Caco-2 (cell line): Measurements from ENCODE around the gene GUCY1A1. TPM values are rescaled to one million over a fixed set of nuclear protein-coding genes. Genes with fewer than 3 reads are reported as not detected.

Source experiments
- BruUV-seq: library from RNA; stranded (reverse); fragments of 400-500 nt; replicated peaks from 2 replicates; lab custom pipeline; 2021; lab: Mats Ljungman, UMichigan
- CTCF ChIA-PET: fragments of 300-600 bp; sonication (Branson Sonifier 250); formaldehyde crosslinking; loops from one replicate; lab custom pipeline; 2022; ENCODE audit warnings: antibody characterized with exemption; lab: Charles Lee
- POLR2A ChIA-PET: fragments of 300-600 bp; sonication (Branson Sonifier 250); formaldehyde crosslinking; loops from one replicate; lab custom pipeline; 2022; ENCODE audit warnings: antibody characterized with exemption; lab: Charles Lee
- DNase-seq, 2 experiments: peaks; one replicate each; pipeline versions ENCODE4 v3.0.0 to v3.0.0-alpha.2; 2020 to 2022
- H3K27me3 ChIP-seq: replicated peaks from 2 replicates; pipeline ENCODE4 v1.6.0; 2011; ENCODE audit warnings: low read length; ENCODE audit not compliant: control insufficient read depth, insufficient read depth
- H3K36me3 ChIP-seq: 2 replicates; pipeline ENCODE4 v1.5.1; 2011; ENCODE audit warnings: low read length; ENCODE audit not compliant: control insufficient read depth, insufficient read depth
- H3K4me1 ChIP-seq: fragments of 250-450 bp; sonication (Bioruptor Pico); 2 replicates; pipeline ENCODE4 v1.5.1; 2020; ENCODE audit warnings: mild to moderate bottlenecking
- H3K4me3 ChIP-seq: 2 replicates; pipeline ENCODE4 v1.5.1; 2011; ENCODE audit warnings: low read depth, mild to moderate bottlenecking, control low read depth, low read length
- H3K9me3 ChIP-seq: fragments of 250-450 bp; sonication (Bioruptor Pico); 2 replicates; pipeline ENCODE4 v1.5.1; 2020; ENCODE audit warnings: mild to moderate bottlenecking, moderate library complexity
- H3K27ac Mint-ChIP-seq: one replicate; pipeline ENCODE4 v1.8.0; 2022; ENCODE audit warnings: mixed read lengths; ENCODE audit not compliant: unreplicated experiment
- H3K27me3 Mint-ChIP-seq: one replicate; pipeline ENCODE4 v1.8.0; 2022; ENCODE audit warnings: mixed read lengths; ENCODE audit not compliant: insufficient read depth, unreplicated experiment
- H3K36me3 Mint-ChIP-seq: one replicate; pipeline ENCODE4 v1.8.0; 2022; ENCODE audit warnings: mild to moderate bottlenecking, mixed read lengths; ENCODE audit not compliant: insufficient read depth, unreplicated experiment
- H3K4me1 Mint-ChIP-seq: one replicate; pipeline ENCODE4 v1.8.0; 2022; ENCODE audit warnings: low read depth, mixed read lengths; ENCODE audit not compliant: unreplicated experiment
- H3K4me3 Mint-ChIP-seq: one replicate; pipeline ENCODE4 v1.8.0; 2022; ENCODE audit warnings: mild to moderate bottlenecking, moderate library complexity, mixed read lengths; ENCODE audit not compliant: unreplicated experiment
- H3K9me3 Mint-ChIP-seq: one replicate; pipeline ENCODE4 v1.8.0; 2022; ENCODE audit warnings: mixed read lengths; ENCODE audit not compliant: unreplicated experiment
- intact Hi-C: fragments of 100-400 bp; cut with micrococcal nuclease; formaldehyde crosslinking; loops from one replicate; pipeline ENCODE4 v1.10.0; 2022; ENCODE audit not compliant: unreplicated experiment
- total RNA-seq: library from RNA; stranded (reverse); gene quantifications from 2 replicates; pipeline ENCODE4 v1.2.3, GENCODE V29; 2022
- TF ChIP-seq, protein P1 (sequence below), 2 experiments: fragments of 200-600 bp in 1 of 2; IDR thresholded peaks; 1 replicate in 1 of 2; 2 replicates in 1 of 2; pipeline versions ENCODE4 v1.5.1 to v1.8.0; 2011 to 2022; ENCODE audit warnings: antibody characterized with exemption in 1 of 2, control low read depth in 1 of 2, inconsistent platforms in 1 of 2, low read depth in 1 of 2, low read length in 1 of 2, mild to moderate bottlenecking in 1 of 2, moderate library complexity in 1 of 2; ENCODE audit not compliant: insufficient read depth in 1 of 2, severe bottlenecking in 1 of 2, unreplicated experiment in 1 of 2

Gene GUCY1A1
- total RNA-seq, 1 experiment from 2014 or later: not detected

DNA sequence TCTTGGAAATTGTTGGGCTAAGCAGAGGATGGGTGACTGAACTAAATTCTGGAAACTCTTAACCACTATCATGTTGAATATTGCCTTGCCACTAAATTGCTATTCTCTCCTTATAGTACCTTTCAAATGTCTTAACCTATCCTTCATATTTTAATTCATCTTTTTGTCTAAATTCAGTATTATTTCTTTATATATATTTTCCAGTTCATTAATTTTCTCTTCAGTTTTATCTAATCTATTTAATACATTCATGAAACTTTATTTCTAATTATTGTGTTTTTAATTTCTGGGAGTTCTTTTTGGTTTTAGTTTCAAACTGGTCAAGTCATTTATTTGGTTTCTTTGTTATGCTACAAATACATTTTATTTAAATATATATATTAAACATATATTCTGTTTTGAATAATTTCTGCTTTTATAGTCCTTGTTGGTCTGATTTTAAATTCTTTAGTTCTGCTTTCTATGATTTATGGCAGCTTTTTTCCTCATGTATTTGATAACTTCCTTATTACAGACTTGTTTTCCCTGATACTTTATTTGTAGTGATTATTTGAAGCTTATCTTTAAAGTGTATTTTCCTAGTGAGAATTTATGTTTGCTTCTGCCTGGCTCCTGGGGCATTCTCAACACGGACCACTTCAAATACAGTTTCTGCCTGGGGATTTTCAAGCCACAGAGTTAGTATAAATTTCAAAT lies 8.5 kb upstream of the GUCY1A1 start:
- CTCF ChIA-PET: no interaction called here

DNA sequence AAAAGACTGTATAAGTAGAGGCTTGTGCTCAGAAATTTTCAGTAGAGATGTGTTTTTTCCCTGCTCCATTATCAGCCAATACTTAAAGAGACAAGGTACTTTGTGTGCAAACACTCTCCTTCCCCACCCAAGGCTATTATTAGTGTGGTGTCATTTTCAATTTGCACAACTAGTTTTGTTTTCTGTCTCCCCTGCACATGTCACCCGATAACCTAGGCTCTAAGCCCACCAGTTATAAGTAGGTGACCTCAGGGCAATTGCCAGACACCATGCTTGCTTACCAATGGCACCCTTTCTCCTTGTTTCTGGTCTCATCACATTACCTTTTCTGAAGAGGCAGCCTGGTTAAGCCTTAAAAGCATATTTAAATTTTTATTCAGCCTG lies 8.0 kb upstream of the GUCY1A1 start:
- H3K27me3 Mint-ChIP-seq: no peaks in the 10 kb centered on the region
- no peaks in the 10 kb centered on the region for H3K9me3 Mint-ChIP-seq
- H3K36me3 Mint-ChIP-seq: no peaks in the 10 kb centered on the region
- intact Hi-C loops: no loop called here
- H3K27ac Mint-ChIP-seq: no peak overlapping the region
- H3K9me3 ChIP-seq: no peaks in the 10 kb centered on the region
- ChIA-PET CTCF (no interaction called here), POLR2A (no interaction called here)
- H3K4me3 Mint-ChIP-seq: no peak overlapping the region
- H3K27me3 ChIP-seq: no peaks in the 10 kb centered on the region
- H3K4me3 ChIP-seq: no peak overlapping the region
- no peaks in the 10 kb centered on the region for H3K4me1 ChIP-seq
- no TSS peak for BruUV-seq
- TF ChIP-seq, protein P1, sequence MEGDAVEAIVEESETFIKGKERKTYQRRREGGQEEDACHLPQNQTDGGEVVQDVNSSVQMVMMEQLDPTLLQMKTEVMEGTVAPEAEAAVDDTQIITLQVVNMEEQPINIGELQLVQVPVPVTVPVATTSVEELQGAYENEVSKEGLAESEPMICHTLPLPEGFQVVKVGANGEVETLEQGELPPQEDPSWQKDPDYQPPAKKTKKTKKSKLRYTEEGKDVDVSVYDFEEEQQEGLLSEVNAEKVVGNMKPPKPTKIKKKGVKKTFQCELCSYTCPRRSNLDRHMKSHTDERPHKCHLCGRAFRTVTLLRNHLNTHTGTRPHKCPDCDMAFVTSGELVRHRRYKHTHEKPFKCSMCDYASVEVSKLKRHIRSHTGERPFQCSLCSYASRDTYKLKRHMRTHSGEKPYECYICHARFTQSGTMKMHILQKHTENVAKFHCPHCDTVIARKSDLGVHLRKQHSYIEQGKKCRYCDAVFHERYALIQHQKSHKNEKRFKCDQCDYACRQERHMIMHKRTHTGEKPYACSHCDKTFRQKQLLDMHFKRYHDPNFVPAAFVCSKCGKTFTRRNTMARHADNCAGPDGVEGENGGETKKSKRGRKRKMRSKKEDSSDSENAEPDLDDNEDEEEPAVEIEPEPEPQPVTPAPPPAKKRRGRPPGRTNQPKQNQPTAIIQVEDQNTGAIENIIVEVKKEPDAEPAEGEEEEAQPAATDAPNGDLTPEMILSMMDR (IDR thresholded peaks at IDR 0.05; ENCODE audit: insufficient read depth in 1 of 2, low read depth in 1 of 2, low read length in 1 of 2, severe bottlenecking in 1 of 2, unreplicated experiment in 1 of 2): no peak
- no peak for DNase-seq
- H3K4me1 Mint-ChIP-seq: no peaks in the 10 kb centered on the region
- no peaks in the 10 kb centered on the region for H3K36me3 ChIP-seq

More for the DNA sequence above, 8.5 kb upstream of the GUCY1A1 start:
- H3K4me3 ChIP-seq: no peak overlapping the region
- no peaks in the 10 kb centered on the region for H3K4me1 ChIP-seq
- no peak overlapping the region for H3K4me3 Mint-ChIP-seq
- TF ChIP-seq, protein P1 (IDR thresholded peaks at IDR 0.05; ENCODE audit: insufficient read depth in 1 of 2, low read depth in 1 of 2, low read length in 1 of 2, severe bottlenecking in 1 of 2, unreplicated experiment in 1 of 2): no peak
- no peaks in the 10 kb centered on the region for H3K9me3 ChIP-seq
- no peak overlapping the region for H3K27ac Mint-ChIP-seq
- BruUV-seq: no TSS peak
- H3K27me3 ChIP-seq: no peaks in the 10 kb centered on the region
- no peak for DNase-seq
- H3K4me1 Mint-ChIP-seq: no peaks in the 10 kb centered on the region
- H3K27me3 Mint-ChIP-seq: no peaks in the 10 kb centered on the region
- no peaks in the 10 kb centered on the region for H3K36me3 Mint-ChIP-seq
- intact Hi-C loops: no loop called here
- H3K36me3 ChIP-seq: no peaks in the 10 kb centered on the region
- POLR2A ChIA-PET: no interaction called here
- H3K9me3 Mint-ChIP-seq: no peaks in the 10 kb centered on the region

DNA sequence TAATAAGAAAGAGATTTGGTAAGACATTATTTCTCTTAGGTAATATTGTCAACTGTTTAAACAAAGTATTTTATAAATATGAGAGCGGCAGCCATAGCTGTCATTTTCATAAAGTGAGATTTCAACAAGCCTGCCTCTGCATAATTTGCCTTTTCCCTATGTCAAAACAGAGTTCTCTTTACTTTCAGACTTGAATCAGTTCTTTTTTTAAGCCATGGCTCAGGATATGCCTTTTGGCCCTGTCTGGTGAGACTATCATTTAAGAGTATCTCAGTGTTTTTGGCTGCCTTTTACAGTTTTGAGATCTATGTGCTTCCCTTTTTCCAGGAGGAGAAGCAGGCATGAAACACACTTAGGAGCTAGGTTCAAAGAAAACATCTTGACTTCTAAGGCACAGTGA lies 7.5 kb upstream of the GUCY1A1 start:
- no TSS peak for BruUV-seq
- TF ChIP-seq, protein P1 (IDR thresholded peaks at IDR 0.05; ENCODE audit: insufficient read depth in 1 of 2, low read depth in 1 of 2, low read length in 1 of 2, severe bottlenecking in 1 of 2, unreplicated experiment in 1 of 2): no peak
- Histone ChIP-seq H3K27me3 (no peaks in the 10 kb centered on the region), H3K36me3 (no peaks in the 10 kb centered on the region), H3K4me3 (no peak overlapping the region), H3K4me1 (no peaks in the 10 kb centered on the region), H3K9me3 (no peaks in the 10 kb centered on the region)
- ChIA-PET POLR2A (no interaction called here), CTCF (no interaction called here)
- intact Hi-C loops: no loop called here
- H3K27ac Mint-ChIP-seq: no peak overlapping the region
- no peak for DNase-seq
- H3K36me3 Mint-ChIP-seq: no peaks in the 10 kb centered on the region
- no peaks in the 10 kb centered on the region for H3K4me1 Mint-ChIP-seq
- no peaks in the 10 kb centered on the region for H3K27me3 Mint-ChIP-seq
- no peak overlapping the region for H3K4me3 Mint-ChIP-seq
- no peaks in the 10 kb centered on the region for H3K9me3 Mint-ChIP-seq
